ENCODE measurements around the gene ZIC3.

DNA sequence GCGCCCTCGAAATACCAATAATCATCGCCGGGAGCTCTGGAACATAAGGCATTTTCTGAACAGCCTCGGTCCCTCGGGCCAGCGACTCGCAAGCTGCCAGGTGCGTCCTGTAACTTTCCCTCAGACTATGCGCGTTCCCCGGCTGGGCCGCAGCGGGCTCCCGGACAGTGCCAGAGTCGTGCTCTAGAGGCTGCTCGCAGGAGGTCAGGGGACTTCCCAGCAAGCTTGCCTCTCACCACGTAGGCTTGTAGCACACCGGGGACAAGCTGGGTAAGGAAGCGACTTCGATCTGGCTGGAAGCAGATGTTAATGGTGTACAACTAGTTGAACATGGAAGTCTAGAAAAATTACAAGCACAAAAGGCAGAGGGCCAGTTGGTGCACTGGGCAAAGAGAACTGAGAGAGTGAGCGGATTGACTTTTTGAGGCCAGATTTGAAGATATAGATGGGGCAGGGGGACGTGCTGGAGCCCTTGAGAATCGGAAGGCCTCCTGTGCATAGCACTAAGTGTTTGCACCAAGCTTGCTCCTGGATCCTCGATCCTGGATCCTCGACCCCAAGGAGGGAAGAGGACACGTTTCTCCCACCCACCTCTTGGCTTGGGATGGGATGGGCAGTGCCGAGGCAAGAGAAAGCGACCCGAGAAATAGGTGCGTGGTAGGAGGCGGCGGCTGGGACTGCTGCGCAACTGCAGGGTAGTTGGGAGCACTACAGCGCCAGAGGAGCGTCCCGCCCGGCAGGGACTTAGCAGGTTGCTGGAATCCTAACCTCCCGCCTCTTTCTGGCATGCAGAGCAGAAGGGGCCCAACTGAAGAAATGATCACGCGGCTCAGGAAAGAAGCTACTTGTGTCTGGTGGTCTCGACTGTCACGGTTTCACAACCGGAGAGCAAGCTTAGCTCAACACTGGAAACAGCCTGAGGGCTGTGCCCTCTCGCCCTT lies 19.9 kb upstream of the ZIC3 start:
- TF ChIP-seq, protein P1, sequence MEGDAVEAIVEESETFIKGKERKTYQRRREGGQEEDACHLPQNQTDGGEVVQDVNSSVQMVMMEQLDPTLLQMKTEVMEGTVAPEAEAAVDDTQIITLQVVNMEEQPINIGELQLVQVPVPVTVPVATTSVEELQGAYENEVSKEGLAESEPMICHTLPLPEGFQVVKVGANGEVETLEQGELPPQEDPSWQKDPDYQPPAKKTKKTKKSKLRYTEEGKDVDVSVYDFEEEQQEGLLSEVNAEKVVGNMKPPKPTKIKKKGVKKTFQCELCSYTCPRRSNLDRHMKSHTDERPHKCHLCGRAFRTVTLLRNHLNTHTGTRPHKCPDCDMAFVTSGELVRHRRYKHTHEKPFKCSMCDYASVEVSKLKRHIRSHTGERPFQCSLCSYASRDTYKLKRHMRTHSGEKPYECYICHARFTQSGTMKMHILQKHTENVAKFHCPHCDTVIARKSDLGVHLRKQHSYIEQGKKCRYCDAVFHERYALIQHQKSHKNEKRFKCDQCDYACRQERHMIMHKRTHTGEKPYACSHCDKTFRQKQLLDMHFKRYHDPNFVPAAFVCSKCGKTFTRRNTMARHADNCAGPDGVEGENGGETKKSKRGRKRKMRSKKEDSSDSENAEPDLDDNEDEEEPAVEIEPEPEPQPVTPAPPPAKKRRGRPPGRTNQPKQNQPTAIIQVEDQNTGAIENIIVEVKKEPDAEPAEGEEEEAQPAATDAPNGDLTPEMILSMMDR (IDR thresholded peaks at IDR 0.05): no peak
- TF ChIP-seq POLR2A (IDR thresholded peaks at IDR 0.05): no peak

Data from thyroid gland (tissue), 4 donors.